ENCODE data around the gene DOK7.

Gene DOK7

GRCh38 chr4:3475041-3475712, 12.1 kb downstream of the DOK7 start:
- Histone ChIP-seq H3K9me3 (replicated peaks; ENCODE audit: insufficient read depth, low read length) (no peaks in the 10 kb centered on the region), H3K27me3 (replicated peaks; ENCODE audit: insufficient read depth, low read length) (peaks cover 96% of the 10 kb centered on the region), H2AFZ (ENCODE audit: low read length) (no peak overlapping the region), H4K20me1 (ENCODE audit: insufficient read depth, low read length) (no peaks in the 10 kb centered on the region), H3K4me1 (ENCODE audit: low read length) (no peaks in the 10 kb centered on the region), H3K9me2 (replicated peaks; ENCODE audit: insufficient read depth, low read length) (no peaks in the 10 kb centered on the region), H3K4me3 (ENCODE audit: low read length) (no peak overlapping the region), H3K36me3 (replicated peaks; ENCODE audit: insufficient read depth, low read length) (no peaks in the 10 kb centered on the region), H3K79me2 (ENCODE audit: low read length) (no peaks in the 10 kb centered on the region), H3F3A (ENCODE audit: insufficient read depth, low read length) (no peaks in the 10 kb centered on the region), H3K27ac (ENCODE audit: low read length) (no peak overlapping the region), H3K9ac (ENCODE audit: low read length) (no peak overlapping the region), H3K4me2 (ENCODE audit: low read depth, low read length) (no peak overlapping the region)
- TF ChIP-seq CTCF (IDR thresholded peaks at IDR 0.05; ENCODE audit: low read length), result no peak
- no peak for TF ChIP-seq EZH2phosphoT487 (IDR thresholded peaks at IDR 0.05; ENCODE audit: low read length)
- no peak for TF ChIP-seq EZH2 (optimal IDR thresholded peaks at IDR 0.05; ENCODE audit: low read depth, low read length)
- no peak for DNase-seq

- H3K4me2 ChIP-seq (ENCODE audit: low read depth, low read length), result no peak overlapping the region
- H3K4me1 ChIP-seq (ENCODE audit: low read length), result no peaks in the 10 kb centered on the region
- H3K27ac ChIP-seq (ENCODE audit: low read length), result no peak overlapping the region
- H4K20me1 ChIP-seq (ENCODE audit: insufficient read depth, low read length), result no peaks in the 10 kb centered on the region
- H3F3A ChIP-seq (ENCODE audit: insufficient read depth, low read length), result no peaks in the 10 kb centered on the region
- H3K27me3 ChIP-seq (replicated peaks; ENCODE audit: insufficient read depth, low read length), result peaks cover 93% of the 10 kb centered on the region
- H3K36me3 ChIP-seq (replicated peaks; ENCODE audit: insufficient read depth, low read length), result no peaks in the 10 kb centered on the region
- no peaks in the 10 kb centered on the region for H3K79me2 ChIP-seq (ENCODE audit: low read length)
- no peaks in the 10 kb centered on the region for H3K9me2 ChIP-seq (replicated peaks; ENCODE audit: insufficient read depth, low read length)
- H3K4me3 ChIP-seq (ENCODE audit: low read length), result no peak overlapping the region
- no peak for DNase-seq
- no peak overlapping the region for H2AFZ ChIP-seq (ENCODE audit: low read length)
- H3K9me3 ChIP-seq (replicated peaks; ENCODE audit: insufficient read depth, low read length), result no peaks in the 10 kb centered on the region
- TF ChIP-seq CTCF (IDR thresholded peaks at IDR 0.05; ENCODE audit: low read length) (no peak), EZH2 (optimal IDR thresholded peaks at IDR 0.05; ENCODE audit: low read depth, low read length) (no peak), EZH2phosphoT487 (IDR thresholded peaks at IDR 0.05; ENCODE audit: low read length) (no peak)
- no peak overlapping the region for H3K9ac ChIP-seq (ENCODE audit: low read length)
Observed at GRCh38 chr4:3475713-3476260, 12.7 kb downstream of the DOK7 start.

GRCh38 chr4:3476341-3476747, 13.2 kb downstream of the DOK7 start:
- Histone ChIP-seq H4K20me1 (ENCODE audit: insufficient read depth, low read length) (no peaks in the 10 kb centered on the region), H3K79me2 (ENCODE audit: low read length) (no peaks in the 10 kb centered on the region), H3K4me2 (ENCODE audit: low read depth, low read length) (no peak overlapping the region), H3K9ac (ENCODE audit: low read length) (no peak overlapping the region), H3K4me3 (ENCODE audit: low read length) (no peak overlapping the region), H3K9me3 (replicated peaks; ENCODE audit: insufficient read depth, low read length) (no peaks in the 10 kb centered on the region), H3F3A (ENCODE audit: insufficient read depth, low read length) (no peaks in the 10 kb centered on the region), H3K27me3 (replicated peaks; ENCODE audit: insufficient read depth, low read length) (peaks cover 93% of the 10 kb centered on the region), H3K36me3 (replicated peaks; ENCODE audit: insufficient read depth, low read length) (no peaks in the 10 kb centered on the region), H3K9me2 (replicated peaks; ENCODE audit: insufficient read depth, low read length) (no peaks in the 10 kb centered on the region), H3K27ac (ENCODE audit: low read length) (no peak overlapping the region), H3K4me1 (ENCODE audit: low read length) (no peaks in the 10 kb centered on the region), H2AFZ (ENCODE audit: low read length) (no peak overlapping the region)
- DNase-seq, result no peak
- TF ChIP-seq EZH2phosphoT487 (IDR thresholded peaks at IDR 0.05; ENCODE audit: low read length) (no peak), EZH2 (optimal IDR thresholded peaks at IDR 0.05; ENCODE audit: low read depth, low read length) (no peak), CTCF (IDR thresholded peaks at IDR 0.05; ENCODE audit: low read length) (no peak)

Data from MM.1S (cell line).